ENCODE data around the gene CRIM1.

Gene CRIM1

DNA sequence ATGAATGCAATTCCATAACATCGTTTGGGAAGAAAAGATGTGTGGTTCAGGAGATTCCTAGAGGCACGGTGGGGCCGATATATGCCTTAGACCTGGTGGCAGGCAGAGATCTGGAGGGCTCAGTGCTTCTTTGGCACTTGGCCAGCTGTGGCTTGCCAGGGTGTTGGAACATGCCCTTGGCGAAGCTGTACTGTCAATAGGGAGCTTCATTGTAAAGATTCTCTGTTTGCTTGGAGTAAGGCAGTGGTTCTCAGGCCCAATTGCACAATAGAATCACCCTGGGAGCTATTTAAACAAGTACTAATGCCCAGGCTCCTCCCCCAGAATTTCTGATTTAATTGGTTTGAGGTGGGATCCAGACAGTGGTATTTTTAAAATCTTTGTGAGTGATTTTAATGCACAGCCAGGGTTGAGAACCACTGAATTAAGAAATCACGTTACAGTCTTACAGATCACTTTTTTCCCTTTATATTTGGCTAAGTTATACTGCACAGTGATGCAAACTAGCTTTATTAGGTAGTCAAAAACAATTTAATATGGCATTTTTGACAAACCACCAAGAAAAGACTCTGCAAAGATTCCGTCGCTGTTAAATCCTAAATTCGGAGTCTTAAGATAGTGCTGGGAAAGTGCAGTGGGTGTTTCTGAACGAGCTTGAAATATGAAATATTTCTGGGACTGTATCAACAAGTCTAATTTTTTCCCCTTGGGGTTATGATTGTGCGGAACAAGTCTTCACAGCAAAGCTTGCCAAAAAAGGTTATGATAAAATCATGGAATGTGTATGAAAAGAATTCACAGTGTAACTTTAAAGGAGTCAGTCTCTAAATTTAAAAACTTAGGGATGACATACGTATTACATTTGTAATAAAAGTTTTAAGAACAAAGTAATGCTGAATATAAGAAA is 78.0 kb downstream of the CRIM1 start:
- H3K4me3 ChIP-seq (ENCODE audit: low read depth, low read length) = no peak overlapping the region
- TF ChIP-seq, protein P1, sequence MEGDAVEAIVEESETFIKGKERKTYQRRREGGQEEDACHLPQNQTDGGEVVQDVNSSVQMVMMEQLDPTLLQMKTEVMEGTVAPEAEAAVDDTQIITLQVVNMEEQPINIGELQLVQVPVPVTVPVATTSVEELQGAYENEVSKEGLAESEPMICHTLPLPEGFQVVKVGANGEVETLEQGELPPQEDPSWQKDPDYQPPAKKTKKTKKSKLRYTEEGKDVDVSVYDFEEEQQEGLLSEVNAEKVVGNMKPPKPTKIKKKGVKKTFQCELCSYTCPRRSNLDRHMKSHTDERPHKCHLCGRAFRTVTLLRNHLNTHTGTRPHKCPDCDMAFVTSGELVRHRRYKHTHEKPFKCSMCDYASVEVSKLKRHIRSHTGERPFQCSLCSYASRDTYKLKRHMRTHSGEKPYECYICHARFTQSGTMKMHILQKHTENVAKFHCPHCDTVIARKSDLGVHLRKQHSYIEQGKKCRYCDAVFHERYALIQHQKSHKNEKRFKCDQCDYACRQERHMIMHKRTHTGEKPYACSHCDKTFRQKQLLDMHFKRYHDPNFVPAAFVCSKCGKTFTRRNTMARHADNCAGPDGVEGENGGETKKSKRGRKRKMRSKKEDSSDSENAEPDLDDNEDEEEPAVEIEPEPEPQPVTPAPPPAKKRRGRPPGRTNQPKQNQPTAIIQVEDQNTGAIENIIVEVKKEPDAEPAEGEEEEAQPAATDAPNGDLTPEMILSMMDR (IDR thresholded peaks at IDR 0.05; ENCODE audit: borderline replicate concordance, insufficient read depth, low read depth, low read length) = no peak

DNA sequence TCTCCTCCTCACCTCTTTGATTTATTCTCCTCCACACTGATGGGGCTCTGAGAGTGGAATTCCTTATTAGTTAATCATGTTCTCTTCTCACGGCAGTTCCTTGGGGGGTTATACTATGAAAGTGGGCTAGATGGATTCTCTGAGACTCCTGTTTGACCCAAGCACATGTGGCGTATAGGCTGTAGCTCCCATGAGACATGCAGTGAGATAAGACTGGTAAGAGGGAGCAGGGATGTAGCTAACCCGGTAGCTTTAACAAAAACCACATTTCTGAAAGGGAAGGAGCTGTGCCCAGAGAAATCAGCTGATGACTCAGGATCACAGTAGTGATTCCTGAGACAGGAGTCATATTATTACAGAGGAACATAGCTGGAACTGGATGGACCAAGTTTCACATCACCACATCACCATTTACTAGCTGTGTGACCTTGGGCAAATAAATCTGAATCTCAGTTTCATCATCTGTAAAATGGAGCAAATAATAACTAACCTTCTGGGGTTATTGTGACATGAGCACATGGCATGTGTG is 82.9 kb downstream of the CRIM1 start:
- no peak overlapping the region for H3K4me3 ChIP-seq (ENCODE audit: low read depth, low read length)
- TF ChIP-seq, protein P1 (IDR thresholded peaks at IDR 0.05; ENCODE audit: borderline replicate concordance, insufficient read depth, low read depth, low read length) = no peak

DNA sequence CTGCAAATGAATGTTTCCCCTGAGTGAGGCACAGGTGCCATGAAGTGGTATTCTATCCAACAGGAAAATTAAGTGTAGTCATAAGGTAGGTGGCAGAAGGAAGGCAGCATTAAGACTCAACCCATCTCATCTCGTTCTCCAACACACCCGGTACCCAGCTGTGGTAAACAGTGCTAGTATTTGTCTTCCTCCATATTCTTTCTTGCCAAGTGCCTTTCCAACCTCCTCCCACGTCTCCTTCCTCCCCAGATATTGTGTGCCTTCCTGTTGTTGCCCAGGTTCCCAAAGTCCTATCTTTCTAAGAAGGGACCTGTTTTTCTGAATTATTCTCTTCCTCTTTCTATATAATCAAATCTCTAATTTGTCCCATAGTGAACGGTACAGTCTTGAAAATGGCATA is 83.5 kb downstream of the CRIM1 start:
- no peak overlapping the region for H3K4me3 ChIP-seq (ENCODE audit: low read depth, low read length)
- TF ChIP-seq, protein P1 (IDR thresholded peaks at IDR 0.05; ENCODE audit: borderline replicate concordance, insufficient read depth, low read depth, low read length) = no peak

DNA sequence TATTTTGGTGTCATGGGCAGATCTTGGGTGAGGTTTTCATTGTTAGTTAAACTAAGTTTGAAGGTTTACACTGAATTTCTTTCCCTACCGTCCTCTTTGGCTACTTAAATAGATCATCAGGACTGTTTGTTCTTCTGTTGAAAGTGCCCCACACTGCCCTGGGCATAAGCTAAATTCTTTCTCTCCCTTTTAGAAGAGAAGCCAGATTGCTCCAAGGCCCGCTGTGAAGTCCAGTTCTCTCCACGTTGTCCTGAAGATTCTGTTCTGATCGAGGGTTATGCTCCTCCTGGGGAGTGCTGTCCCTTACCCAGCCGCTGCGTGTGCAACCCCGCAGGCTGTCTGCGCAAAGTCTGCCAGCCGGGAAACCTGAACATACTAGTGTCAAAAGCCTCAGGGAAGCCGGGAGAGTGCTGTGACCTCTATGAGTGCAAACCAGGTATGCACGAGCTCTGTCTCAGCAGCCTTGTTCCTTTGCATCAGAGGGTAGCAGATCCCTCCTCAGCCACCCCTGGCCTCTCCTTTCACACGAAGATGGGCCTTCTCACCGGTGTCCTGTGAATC is 85.6 kb downstream of the CRIM1 start:
- H3K4me3 ChIP-seq (ENCODE audit: low read depth, low read length) = no peak overlapping the region
- TF ChIP-seq, protein P1 (IDR thresholded peaks at IDR 0.05; ENCODE audit: borderline replicate concordance, insufficient read depth, low read depth, low read length) = no peak

DNA sequence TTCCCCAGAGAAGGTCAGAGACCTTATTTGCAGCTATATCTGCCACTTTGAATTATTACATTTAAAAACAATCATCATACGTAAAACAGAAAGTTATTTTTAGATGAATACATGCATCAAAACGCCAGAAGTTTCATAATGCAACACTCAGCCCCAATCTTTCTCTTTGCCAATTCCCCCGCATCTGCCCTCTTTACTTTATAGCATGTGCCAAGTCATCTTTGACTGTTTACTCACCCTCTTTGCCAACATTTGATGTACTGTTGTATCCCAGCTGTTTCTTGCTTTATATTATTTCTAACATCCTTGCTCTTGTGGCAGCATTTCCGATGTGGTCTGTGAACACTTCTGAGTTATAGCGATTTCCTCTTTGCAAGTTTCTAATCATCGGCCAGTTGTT is 86.2 kb downstream of the CRIM1 start:
- TF ChIP-seq, protein P1 (IDR thresholded peaks at IDR 0.05; ENCODE audit: borderline replicate concordance, insufficient read depth, low read depth, low read length) = no peak
- no peak overlapping the region for H3K4me3 ChIP-seq (ENCODE audit: low read depth, low read length)

DNA sequence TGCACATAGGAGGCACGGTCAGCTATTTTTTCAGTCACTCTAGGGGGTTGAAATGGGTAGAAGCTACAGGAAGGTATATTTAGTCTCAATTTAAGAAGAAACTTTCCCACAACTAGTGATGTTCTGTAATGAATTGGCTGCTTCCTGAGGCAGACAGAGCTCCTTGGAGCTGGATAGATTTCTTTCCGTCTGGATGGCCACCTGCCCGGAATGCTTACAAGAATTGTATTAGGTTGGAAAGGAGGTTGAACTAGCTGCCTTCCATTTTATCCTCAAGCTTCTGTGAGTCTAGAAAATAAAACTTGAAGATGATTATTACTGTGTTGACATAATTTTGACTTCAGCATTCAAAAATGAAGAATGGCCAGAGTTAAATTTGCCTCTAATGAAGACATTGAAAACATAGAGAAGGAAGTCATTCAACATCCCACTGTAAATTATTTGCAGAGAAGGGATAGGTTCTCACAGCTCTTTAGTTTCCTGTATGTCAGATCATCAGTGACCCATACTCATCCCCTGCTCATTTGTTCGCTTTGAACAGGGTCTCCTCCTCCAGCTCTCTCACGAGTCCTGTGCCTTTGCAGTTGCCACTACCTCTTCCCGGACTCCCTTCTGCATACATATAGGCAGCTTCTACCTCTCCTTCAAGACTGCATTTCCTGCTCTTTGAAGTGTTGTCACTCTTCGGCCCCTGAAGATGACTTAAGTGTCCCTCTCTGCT is 88.8 kb downstream of the CRIM1 start:
- TF ChIP-seq, protein P1 (IDR thresholded peaks at IDR 0.05; ENCODE audit: borderline replicate concordance, insufficient read depth, low read depth, low read length) = no peak
- no peak overlapping the region for H3K4me3 ChIP-seq (ENCODE audit: low read depth, low read length)

Data from GM12875 (cell line).